Peyer's patch (tissue), 4 donors: Measurements from ENCODE around the gene DTD2.

ENCODE experiments used
- POLR2A ChIP-seq, 2 donors: fragments of 450-650 bp; IDR thresholded peaks; one replicate each; pipeline ENCODE4 v1.5.1; 2017; ENCODE audit warnings: antibody characterized with exemption in 2 of 2, mild to moderate bottlenecking in 2 of 2, moderate library complexity in 2 of 2
- TF ChIP-seq, protein P1 (sequence below), 6 experiments: fragments of 450-650 bp in 4 of 6; fragments of 200-600 bp in 2 of 6; sonication (generic) in 1 of 6; IDR thresholded peaks; one replicate each; pipeline ENCODE4 v1.5.1; 2017 to 2019; ENCODE audit warnings: antibody characterized with exemption in 6 of 6, mild to moderate bottlenecking in 3 of 6, moderate library complexity in 1 of 6

GRCh38 chr14:31401369-31401932 lies 55.9 kb downstream of the DTD2 start:
- TF ChIP-seq, protein P1, sequence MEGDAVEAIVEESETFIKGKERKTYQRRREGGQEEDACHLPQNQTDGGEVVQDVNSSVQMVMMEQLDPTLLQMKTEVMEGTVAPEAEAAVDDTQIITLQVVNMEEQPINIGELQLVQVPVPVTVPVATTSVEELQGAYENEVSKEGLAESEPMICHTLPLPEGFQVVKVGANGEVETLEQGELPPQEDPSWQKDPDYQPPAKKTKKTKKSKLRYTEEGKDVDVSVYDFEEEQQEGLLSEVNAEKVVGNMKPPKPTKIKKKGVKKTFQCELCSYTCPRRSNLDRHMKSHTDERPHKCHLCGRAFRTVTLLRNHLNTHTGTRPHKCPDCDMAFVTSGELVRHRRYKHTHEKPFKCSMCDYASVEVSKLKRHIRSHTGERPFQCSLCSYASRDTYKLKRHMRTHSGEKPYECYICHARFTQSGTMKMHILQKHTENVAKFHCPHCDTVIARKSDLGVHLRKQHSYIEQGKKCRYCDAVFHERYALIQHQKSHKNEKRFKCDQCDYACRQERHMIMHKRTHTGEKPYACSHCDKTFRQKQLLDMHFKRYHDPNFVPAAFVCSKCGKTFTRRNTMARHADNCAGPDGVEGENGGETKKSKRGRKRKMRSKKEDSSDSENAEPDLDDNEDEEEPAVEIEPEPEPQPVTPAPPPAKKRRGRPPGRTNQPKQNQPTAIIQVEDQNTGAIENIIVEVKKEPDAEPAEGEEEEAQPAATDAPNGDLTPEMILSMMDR (IDR thresholded peaks at IDR 0.05), result no peak
- TF ChIP-seq POLR2A (IDR thresholded peaks at IDR 0.05), result no peak
